Natural killer cell (primary cell): ENCODE data around the gene ARFGAP3. TPM values are rescaled to one million over a fixed set of nuclear protein-coding genes. Genes with fewer than 3 reads are reported as not detected.

ENCODE experiments used
- ATAC-seq, 3 donors: fragments of 150-1000 bp in 2 of 3; fragments of 200-7000 bp in 1 of 3; cut with Tn5 transposase; 1 replicate in 1 of 3; 2 replicates in 2 of 3; pipeline ENCODE4 v1.10.0; 2021; ENCODE audit warnings: mild to moderate bottlenecking in 2 of 3, moderate library complexity in 2 of 3
- DNase-seq, 2 donors: peaks; one replicate each; pipeline versions ENCODE4 v3.0.0 to v3.0.0-alpha.2; 2013 to 2021; ENCODE audit warnings: mixed read lengths in 1 of 2
- H3K27ac ChIP-seq: one replicate; pipeline ENCODE4 v1.5.1; 2013; ENCODE audit warnings: mild to moderate bottlenecking, low read length
- H3K27me3 ChIP-seq: one replicate; pipeline ENCODE4 v1.6.1; 2013; ENCODE audit warnings: low read length; ENCODE audit not compliant: control insufficient read depth, insufficient read depth
- H3K36me3 ChIP-seq: one replicate; pipeline ENCODE4 v1.6.1; 2013; ENCODE audit warnings: low read length; ENCODE audit not compliant: control insufficient read depth, insufficient read depth
- H3K4me1 ChIP-seq: one replicate; pipeline ENCODE4 v1.6.1; 2013; ENCODE audit warnings: low read length; ENCODE audit not compliant: control insufficient read depth, insufficient read depth
- H3K4me3 ChIP-seq: one replicate; pipeline ENCODE4 v1.5.1; 2013; ENCODE audit warnings: low read length
- H3K9me3 ChIP-seq: one replicate; pipeline ENCODE4 v1.6.1; 2013; ENCODE audit warnings: low read length; ENCODE audit not compliant: control insufficient read depth, insufficient read depth
- H3K27ac Mint-ChIP-seq, 2 donors: one replicate each; pipeline ENCODE4 v1.8.0; 2022; ENCODE audit warnings: mild to moderate bottlenecking in 2 of 2, mixed read lengths in 2 of 2, moderate library complexity in 1 of 2
- H3K27me3 Mint-ChIP-seq, 2 donors: one replicate each; pipeline ENCODE4 v1.8.0; 2022; ENCODE audit warnings: low read depth in 2 of 2, mixed read lengths in 2 of 2
- H3K36me3 Mint-ChIP-seq: one replicate; pipeline ENCODE4 v1.8.0; 2022; ENCODE audit warnings: mixed read lengths
- H3K4me1 Mint-ChIP-seq, 2 donors: one replicate each; pipeline ENCODE4 v1.8.0; 2022; ENCODE audit warnings: mixed read lengths in 2 of 2
- H3K4me3 Mint-ChIP-seq: one replicate; pipeline ENCODE4 v1.8.0; 2022; ENCODE audit warnings: mild to moderate bottlenecking, moderate library complexity, mixed read lengths
- H3K9me3 Mint-ChIP-seq, 2 donors: one replicate each; pipeline ENCODE4 v1.8.0; 2022; ENCODE audit warnings: mixed read lengths in 2 of 2
- WGBS: methylation state at CpG from one replicate; pipeline ENCODE4 v1.1.7; 2013; ENCODE audit warnings: missing lambda C conversion rate; ENCODE audit not compliant: insufficient coverage; 5-methylcytosine and 5-hydroxymethylcytosine counted together
- intact Hi-C: fragments of 100-400 bp; cut with micrococcal nuclease; formaldehyde crosslinking; loops from one replicate; pipeline ENCODE4 v1.14.2; 2022
- total RNA-seq, 4 donors: library from RNA; stranded (reverse); fragments of 120-200 nt in 1 of 4; gene quantifications; one replicate each; pipeline versions ENCODE4 v1.2.3 to v1.2.4, GENCODE V29; 2013 to 2022
- TF ChIP-seq, protein P1 (sequence below): fragments of 200-600 bp; IDR thresholded peaks from one replicate; pipeline ENCODE4 v1.8.0; 2022; ENCODE audit warnings: antibody characterized with exemption

ARFGAP3 gene
- total RNA-seq, 3 donors from 2014 or later (not counting 1 experiment from before 2014, with no cell fraction given): 46.3 to 58.0 (median 53.8) TPM

DNA sequence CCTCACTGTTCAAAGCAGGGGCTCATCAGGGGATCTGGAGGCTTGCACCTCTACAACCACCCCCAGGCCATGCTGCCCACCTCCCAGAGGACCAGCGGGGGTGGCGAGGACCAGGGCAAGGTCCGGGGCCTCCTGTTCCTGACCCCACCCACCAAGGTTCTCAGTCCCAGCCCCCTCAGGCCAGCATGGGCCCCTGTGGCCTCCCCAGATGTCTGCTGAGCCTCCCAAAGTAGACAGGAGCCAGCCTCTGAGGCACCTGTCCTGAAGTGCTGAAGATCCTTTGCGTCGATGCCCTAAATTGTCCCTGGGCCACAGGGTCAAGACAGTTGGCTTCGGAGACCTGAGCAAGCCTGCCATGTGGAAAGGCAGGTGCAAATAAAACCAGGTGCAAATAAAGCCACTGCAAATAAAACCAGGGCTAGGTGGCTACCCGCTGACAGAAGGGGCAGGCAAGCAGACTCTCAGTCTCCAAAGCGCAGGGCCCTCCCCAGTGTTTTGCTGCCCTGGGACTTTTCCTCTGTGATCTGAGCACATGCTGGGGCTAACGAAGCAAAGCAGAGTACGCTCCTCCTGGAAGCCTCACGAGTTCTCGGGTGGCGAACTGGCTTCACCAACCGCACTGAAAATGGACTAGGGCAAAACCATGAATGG is 22.4 kb upstream of the ARFGAP3 start:
- H3K27ac ChIP-seq: no peak overlapping the region
- DNase-seq (no peak), ATAC-seq (no peak)
- TF ChIP-seq, protein P1, sequence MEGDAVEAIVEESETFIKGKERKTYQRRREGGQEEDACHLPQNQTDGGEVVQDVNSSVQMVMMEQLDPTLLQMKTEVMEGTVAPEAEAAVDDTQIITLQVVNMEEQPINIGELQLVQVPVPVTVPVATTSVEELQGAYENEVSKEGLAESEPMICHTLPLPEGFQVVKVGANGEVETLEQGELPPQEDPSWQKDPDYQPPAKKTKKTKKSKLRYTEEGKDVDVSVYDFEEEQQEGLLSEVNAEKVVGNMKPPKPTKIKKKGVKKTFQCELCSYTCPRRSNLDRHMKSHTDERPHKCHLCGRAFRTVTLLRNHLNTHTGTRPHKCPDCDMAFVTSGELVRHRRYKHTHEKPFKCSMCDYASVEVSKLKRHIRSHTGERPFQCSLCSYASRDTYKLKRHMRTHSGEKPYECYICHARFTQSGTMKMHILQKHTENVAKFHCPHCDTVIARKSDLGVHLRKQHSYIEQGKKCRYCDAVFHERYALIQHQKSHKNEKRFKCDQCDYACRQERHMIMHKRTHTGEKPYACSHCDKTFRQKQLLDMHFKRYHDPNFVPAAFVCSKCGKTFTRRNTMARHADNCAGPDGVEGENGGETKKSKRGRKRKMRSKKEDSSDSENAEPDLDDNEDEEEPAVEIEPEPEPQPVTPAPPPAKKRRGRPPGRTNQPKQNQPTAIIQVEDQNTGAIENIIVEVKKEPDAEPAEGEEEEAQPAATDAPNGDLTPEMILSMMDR: no peak
- Mint-ChIP-seq H3K4me1 (no peaks in the 10 kb centered on the region), H3K9me3 (no peaks in the 10 kb centered on the region), H3K27me3 (no peaks in the 10 kb centered on the region), H3K27ac (no peak overlapping the region), H3K36me3 (no peaks in the 10 kb centered on the region), H3K4me3 (no peak overlapping the region)
- WGBS: 93% methylated on average over 14 of the region's 14 CpGs
- H3K36me3 ChIP-seq: peaks cover 78% of the 10 kb centered on the region
- no peaks in the 10 kb centered on the region for H3K9me3 ChIP-seq
- no peaks in the 10 kb centered on the region for H3K27me3 ChIP-seq
- no peaks in the 10 kb centered on the region for H3K4me1 ChIP-seq
- intact Hi-C loops: no loop called here
- no peak overlapping the region for H3K4me3 ChIP-seq

DNA sequence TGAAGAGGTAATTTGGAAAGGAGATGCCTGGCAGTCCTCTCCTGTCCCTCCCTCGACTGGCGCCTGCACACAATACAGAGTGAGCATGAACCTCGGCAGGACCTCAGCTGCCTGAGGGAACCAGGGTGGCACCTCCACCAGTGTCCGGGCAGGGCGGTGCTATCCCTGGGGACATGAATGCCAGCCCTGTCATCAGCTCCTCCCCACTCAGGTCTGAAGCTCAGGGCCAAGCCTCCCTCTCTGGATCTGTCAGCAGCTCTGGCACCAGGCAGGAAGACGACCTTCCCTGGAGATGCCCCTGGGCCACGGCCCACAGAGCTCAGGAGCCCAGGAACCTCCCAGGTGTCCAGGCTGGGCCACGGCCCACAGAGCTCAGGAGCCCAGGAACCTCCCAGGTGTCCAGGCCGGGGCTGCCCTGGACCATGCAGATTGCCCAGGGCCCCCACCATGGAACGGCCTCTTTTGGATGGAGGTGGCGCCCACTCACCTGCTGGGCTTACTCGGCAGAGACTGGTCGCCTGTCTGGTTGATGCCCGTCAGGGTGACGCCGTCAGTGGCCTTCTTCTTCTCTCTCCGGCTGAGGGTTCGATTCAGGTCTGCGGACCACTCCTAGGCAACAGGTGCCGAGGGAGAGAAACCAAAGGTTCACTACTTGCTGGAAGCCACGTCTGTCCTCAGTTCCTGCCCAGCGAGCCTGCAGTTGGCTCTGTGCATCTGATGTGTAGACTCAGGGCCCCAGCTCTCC is 21.7 kb upstream of the ARFGAP3 start:
- no peak overlapping the region for H3K27ac Mint-ChIP-seq
- H3K36me3 Mint-ChIP-seq: no peaks in the 10 kb centered on the region
- H3K4me1 ChIP-seq: no peaks in the 10 kb centered on the region
- WGBS: 94% methylated on average over 22 of the region's 22 CpGs
- H3K27ac ChIP-seq: no peak overlapping the region
- H3K4me3 Mint-ChIP-seq: no peak overlapping the region
- no peaks in the 10 kb centered on the region for H3K9me3 Mint-ChIP-seq
- H3K4me3 ChIP-seq: no peak overlapping the region
- intact Hi-C loops: no loop called here
- no peaks in the 10 kb centered on the region for H3K9me3 ChIP-seq
- H3K27me3 Mint-ChIP-seq: no peaks in the 10 kb centered on the region
- H3K4me1 Mint-ChIP-seq: no peaks in the 10 kb centered on the region
- H3K36me3 ChIP-seq: peaks cover 76% of the 10 kb centered on the region
- ATAC-seq (no peak), DNase-seq (no peak)
- TF ChIP-seq, protein P1: no peak
- no peaks in the 10 kb centered on the region for H3K27me3 ChIP-seq

DNA sequence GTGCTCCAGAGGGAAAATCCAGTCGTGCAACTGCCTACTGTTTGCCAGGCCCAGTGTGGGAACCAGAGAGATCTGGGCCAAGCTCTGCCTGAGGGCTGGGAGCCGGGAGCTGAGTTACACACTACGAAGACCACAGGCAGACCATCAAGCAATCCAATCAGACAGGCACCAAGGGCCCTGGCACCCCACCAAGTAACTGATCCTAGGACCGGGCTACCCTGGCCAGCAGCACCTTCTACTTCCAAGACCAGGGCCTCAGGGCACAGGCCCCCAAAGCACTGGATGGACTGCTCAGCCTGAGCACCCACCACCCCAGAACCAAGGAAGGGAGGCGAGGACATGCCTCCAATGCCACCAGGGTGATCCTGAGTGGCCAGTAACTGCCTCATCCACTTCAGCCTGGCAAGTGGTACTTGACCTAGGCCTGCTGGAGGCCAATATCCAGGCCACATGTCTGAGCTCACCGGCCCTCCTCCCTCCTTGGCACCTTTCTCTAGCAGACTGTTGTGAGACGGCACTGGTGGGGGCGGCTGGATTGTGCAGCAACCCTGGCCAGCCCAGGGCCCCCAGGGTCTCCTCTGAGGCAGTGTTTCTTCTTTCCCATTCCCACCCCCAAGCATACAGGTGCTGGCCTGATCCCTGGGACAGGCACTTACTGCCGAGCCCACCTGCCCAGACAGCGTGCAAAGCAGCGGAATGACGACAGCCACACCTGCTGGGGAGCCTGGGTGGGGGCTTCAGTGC is 20.7 kb upstream of the ARFGAP3 start:
- Histone ChIP-seq H3K9me3 (no peaks in the 10 kb centered on the region), H3K27me3 (no peaks in the 10 kb centered on the region), H3K4me1 (no peaks in the 10 kb centered on the region), H3K27ac (no peak overlapping the region), H3K36me3 (peaks cover 70% of the 10 kb centered on the region), H3K4me3 (no peak overlapping the region)
- H3K4me1 Mint-ChIP-seq: peaks cover 0 to 4% of the 10 kb centered on the region in 2 donors
- H3K4me3 Mint-ChIP-seq: no peak overlapping the region
- intact Hi-C loops: no loop called here
- no peak for DNase-seq
- ATAC-seq: no peak
- no peak overlapping the region for H3K27ac Mint-ChIP-seq
- H3K36me3 Mint-ChIP-seq: no peaks in the 10 kb centered on the region
- 93% methylated on average over 12 of the region's 12 CpGs for WGBS
- no peaks in the 10 kb centered on the region for H3K9me3 Mint-ChIP-seq
- TF ChIP-seq, protein P1: no peak
- H3K27me3 Mint-ChIP-seq: no peaks in the 10 kb centered on the region
